SU-DHL-6 (cell line): ENCODE data around the gene AGBL4.

Experiments used
- H2AFZ ChIP-seq: fragments of 200-600 bp; sonication (generic); 2 replicates; pipeline ENCODE4 v1.6.1; 2014; ENCODE audit warnings: low read depth, mild to moderate bottlenecking, moderate library complexity, mixed read lengths, antibody characterized with exemption, low read length; ENCODE audit not compliant: severe bottlenecking
- H3F3A ChIP-seq: fragments of 200-600 bp; shearing (Covaris generic); 2 replicates; pipeline ENCODE4 v1.6.0; 2016; ENCODE audit warnings: antibody characterized with exemption, mild to moderate bottlenecking; ENCODE audit not compliant: insufficient read depth
- H3K27ac ChIP-seq: fragments of 200-600 bp; sonication (generic); 2 replicates; pipeline ENCODE4 v1.5.1; 2016; ENCODE audit warnings: low read depth, mild to moderate bottlenecking, low read length, moderate library complexity, mixed read lengths
- H3K27me3 ChIP-seq: fragments of 200-600 bp; sonication (generic), shearing (Covaris generic); 2 replicates; pipeline ENCODE4 v1.6.0; 2014; ENCODE audit warnings: mild to moderate bottlenecking, low read length
- H3K36me3 ChIP-seq: fragments of 200-600 bp; sonication (generic); 2 replicates; pipeline ENCODE4 v1.6.1; 2014; ENCODE audit warnings: mild to moderate bottlenecking, low read length, mixed read lengths
- H3K4me2 ChIP-seq: fragments of 300-600, 200-600 bp; shearing (Covaris generic), sonication (generic); 2 replicates; pipeline ENCODE4 v1.6.0; 2014; ENCODE audit warnings: low read length, low read depth, mild to moderate bottlenecking; ENCODE audit not compliant: poor library complexity, severe bottlenecking
- H3K4me3 ChIP-seq: fragments of 200-600 bp; sonication (generic); 2 replicates; pipeline ENCODE4 v1.5.1; 2014; ENCODE audit warnings: antibody characterized with exemption, low read length, mild to moderate bottlenecking, mixed read lengths; ENCODE audit not compliant: insufficient read depth, poor library complexity, severe bottlenecking
- H3K79me2 ChIP-seq: fragments of 200-600 bp; sonication (generic); 2 replicates; pipeline ENCODE4 v1.6.1; 2014; ENCODE audit warnings: mild to moderate bottlenecking, low read length, moderate library complexity; ENCODE audit not compliant: insufficient read depth
- H3K9ac ChIP-seq: fragments of 200-600 bp; sonication (generic); 2 replicates; pipeline ENCODE4 v1.7.0; 2014; ENCODE audit warnings: mild to moderate bottlenecking, low read length
- H3K9me2 ChIP-seq: fragments of 200-600 bp; sonication (generic); replicated peaks from 2 replicates; pipeline ENCODE4 v1.6.1; 2014; ENCODE audit warnings: low read length; ENCODE audit not compliant: insufficient read depth
- H3K9me3 ChIP-seq: fragments of 200-600 bp; sonication (generic); 2 replicates; pipeline ENCODE4 v1.6.1; 2014; ENCODE audit warnings: low read length, mixed read lengths; ENCODE audit not compliant: insufficient read depth
- H4K20me1 ChIP-seq: fragments of 200-600 bp; sonication (generic); 2 replicates; pipeline ENCODE4 v1.6.1; 2014; ENCODE audit warnings: low read depth, mild to moderate bottlenecking, antibody characterized with exemption, low read length, moderate library complexity, mixed read lengths
- CTCF ChIP-seq: fragments of 200-600 bp; sonication (generic); IDR thresholded peaks from one replicate; pipeline ENCODE4 v1.5.1; 2017; ENCODE audit warnings: antibody characterized with exemption, mild to moderate bottlenecking, low read length, moderate library complexity; ENCODE audit not compliant: insufficient read depth, poor library complexity, severe bottlenecking
- EZH2phosphoT487 ChIP-seq: fragments of 200-600 bp; sonication (generic), shearing (Covaris generic); conservative IDR thresholded peaks from 2 replicates; pipeline ENCODE4 v1.6.1; 2018; ENCODE audit warnings: mild to moderate bottlenecking, antibody characterized with exemption, low read length, moderate library complexity, mixed read lengths

Gene AGBL4

GRCh38 chr1:49059087-49059486, 964.7 kb downstream of the AGBL4 start:
- H3K9me2 ChIP-seq = no peaks in the 10 kb centered on the region
- H3K36me3 ChIP-seq = no peaks in the 10 kb centered on the region
- H4K20me1 ChIP-seq = no peaks in the 10 kb centered on the region
- no peak for TF ChIP-seq EZH2phosphoT487
- no peak for TF ChIP-seq CTCF
- H3K4me2 ChIP-seq = no peak overlapping the region
- no peaks in the 10 kb centered on the region for H3K79me2 ChIP-seq
- no peak overlapping the region for H3K9ac ChIP-seq
- H3K9me3 ChIP-seq = no peaks in the 10 kb centered on the region
- no peaks in the 10 kb centered on the region for H3F3A ChIP-seq
- H3K27me3 ChIP-seq = no peaks in the 10 kb centered on the region
- no peak overlapping the region for H3K27ac ChIP-seq
- no peak overlapping the region for H3K4me3 ChIP-seq
- no peak overlapping the region for H2AFZ ChIP-seq

GRCh38 chr1:49052102-49052501, 971.7 kb downstream of the AGBL4 start:
- no peak overlapping the region for H3K4me3 ChIP-seq
- TF ChIP-seq CTCF (no peak), EZH2phosphoT487 (no peak)
- no peak overlapping the region for H2AFZ ChIP-seq
- H3K9me2 ChIP-seq = no peaks in the 10 kb centered on the region
- H4K20me1 ChIP-seq = no peaks in the 10 kb centered on the region
- no peak overlapping the region for H3K4me2 ChIP-seq
- H3K27me3 ChIP-seq = no peaks in the 10 kb centered on the region
- no peaks in the 10 kb centered on the region for H3K36me3 ChIP-seq
- H3K79me2 ChIP-seq = no peaks in the 10 kb centered on the region
- H3F3A ChIP-seq = no peaks in the 10 kb centered on the region
- H3K27ac ChIP-seq = no peak overlapping the region
- no peak overlapping the region for H3K9ac ChIP-seq
- no peaks in the 10 kb centered on the region for H3K9me3 ChIP-seq

GRCh38 chr1:49051647-49052046, 972.1 kb downstream of the AGBL4 start:
- no peak overlapping the region for H3K27ac ChIP-seq
- no peak overlapping the region for H3K9ac ChIP-seq
- no peaks in the 10 kb centered on the region for H3K36me3 ChIP-seq
- no peak overlapping the region for H3K4me3 ChIP-seq
- H4K20me1 ChIP-seq = no peaks in the 10 kb centered on the region
- no peak overlapping the region for H3K4me2 ChIP-seq
- H3F3A ChIP-seq = no peaks in the 10 kb centered on the region
- no peaks in the 10 kb centered on the region for H3K79me2 ChIP-seq
- no peaks in the 10 kb centered on the region for H3K9me3 ChIP-seq
- no peaks in the 10 kb centered on the region for H3K9me2 ChIP-seq
- TF ChIP-seq CTCF (no peak), EZH2phosphoT487 (no peak)
- H3K27me3 ChIP-seq = no peaks in the 10 kb centered on the region
- no peak overlapping the region for H2AFZ ChIP-seq
